SJCRH30 (cell line): Measurements from ENCODE around the gene S1PR1. TPM values are rescaled to one million over a fixed set of nuclear protein-coding genes. Genes with fewer than 3 reads are reported as not detected.

Experiments
- total RNA-seq: library from RNA; depleted of rRNA; stranded (reverse); fragments of >200 nt; shearing (Covaris generic); gene quantifications from 2 replicates; pipeline ENCODE4 v1.2.3, GENCODE V29; 2014; rRNA removed

S1PR1 gene
- total RNA-seq, 1 experiment from 2014 or later, result 22.4 TPM

Other genes starting within 250 kb of the S1PR1 start
- gene DPH5, start 211.2 kb upstream of the S1PR1 start, total RNA-seq, result 41.4 TPM in 2 replicates